K562 (cell line): ENCODE measurements around the gene ALOX12. TPM values are rescaled to one million over a fixed set of nuclear protein-coding genes. Genes with fewer than 3 reads are reported as not detected.

Experiments used
- ARID1B ChIP-seq: fragments of 450-650 bp; IDR thresholded peaks from 2 replicates; pipeline ENCODE4 v1.6.1; 2016; ENCODE audit warnings: antibody characterized with exemption, mild to moderate bottlenecking, inconsistent platforms
- CC2D1A ChIP-seq: fragments of 450-650 bp; IDR thresholded peaks from 2 replicates; pipeline ENCODE4 v1.6.1; 2017; ENCODE audit warnings: mild to moderate bottlenecking
- DACH1 ChIP-seq: fragments of 450-650 bp; IDR thresholded peaks from 2 replicates; pipeline ENCODE4 v1.6.1; 2018; ENCODE audit not compliant: partially characterized antibody
- EGR1 ChIP-seq: fragments of 450-650 bp; conservative IDR thresholded peaks from 2 replicates; pipeline ENCODE4 v1.6.1; 2017; ENCODE audit warnings: mild to moderate bottlenecking
- MAFG ChIP-seq: fragments of 450-650 bp; conservative IDR thresholded peaks from 2 replicates; pipeline ENCODE4 v1.6.1; 2016; ENCODE audit warnings: missing genetic modification characterization, missing compliant biosample characterization
- MCM2 ChIP-seq: fragments of 450-650 bp; IDR thresholded peaks from 2 replicates; pipeline ENCODE4 v1.6.1; 2017; ENCODE audit warnings: low read depth, mild to moderate bottlenecking
- MYC ChIP-seq, 2 experiments: fragments of 250-450 bp in 1 of 2; sonication (Bioruptor Pico) in 1 of 2; IDR thresholded peaks; 2 replicates each; pipeline versions ENCODE4 v1.5.1 to v1.6.1; 2012 to 2021; ENCODE audit warnings: low read depth in 2 of 2, borderline replicate concordance in 1 of 2, improper control_type of control experiment in 1 of 2, low read length in 1 of 2, mild to moderate bottlenecking in 1 of 2, moderate library complexity in 1 of 2
- RAD21 ChIP-seq, 2 experiments: fragments of 250-450 bp in 1 of 2; fragments of 450-650 bp in 1 of 2; sonication (Bioruptor Pico) in 1 of 2; formaldehyde crosslinking in 1 of 2; IDR thresholded peaks in 1 of 2; conservative IDR thresholded peaks in 1 of 2; 2 replicates each; pipeline versions ENCODE4 v1.4.0 to v1.8.0; 2020 to 2022; ENCODE audit warnings: mild to moderate bottlenecking in 2 of 2, moderate library complexity in 1 of 2
- TCF3 ChIP-seq: sonication (generic); formaldehyde crosslinking; IDR thresholded peaks from 2 replicates; pipeline ENCODE4 v1.4.0; 2020; ENCODE audit warnings: mild to moderate bottlenecking, missing genetic modification reagents
- XRCC5 ChIP-seq: fragments of 200-400 bp; formaldehyde crosslinking; IDR thresholded peaks from 2 replicates; pipeline ENCODE4 v1.6.1; 2017; ENCODE audit warnings: low read depth, mild to moderate bottlenecking, low read length
- ZFPM2 ChIP-seq: fragments of 250-450 bp; sonication (Bioruptor Pico); IDR thresholded peaks from 2 replicates; pipeline ENCODE4 v1.5.1; 2022; ENCODE audit warnings: mild to moderate bottlenecking
- ZKSCAN1 ChIP-seq: fragments of 150-350 bp; IDR thresholded peaks from 2 replicates; pipeline ENCODE4 v1.6.1; 2016; ENCODE audit warnings: low read depth, low read length
- ZNF316 ChIP-seq: fragments of 450-650 bp; IDR thresholded peaks from 2 replicates; pipeline ENCODE4 v1.6.1; 2016
- polyA plus RNA-seq, 8 experiments: library from polyadenylated mRNA; depleted of rRNA in 4 of 8; stranded (reverse) in 5 of 8; unstranded in 3 of 8; fragments of >200 nt; fragmentation: Nextera tagmentation in 2 of 8; fragmentation: Illumina TruSeq in 1 of 8; extraction: Ambion mirVana in 2 of 8; extraction: Trizol in 1 of 8; gene quantifications; 2 replicates each; pipeline versions ENCODE4 v1.2.1 to v1.2.3, GENCODE V29; 2011 to 2014; ENCODE audit warnings: inconsistent platforms in 1 of 8, missing spikeins in 1 of 8
- total RNA-seq, 7 experiments: library from RNA; depleted of rRNA in 6 of 7; stranded (reverse); fragments of >200 nt in 6 of 7; fragmentation: Illumina TruSeq in 2 of 7; extraction: Trizol in 2 of 7; gene quantifications; 2 replicates each; pipeline versions ENCODE4 v1.2.1 to v1.2.3, GENCODE V29; 2011 to 2021; ENCODE audit warnings: low replicate concordance in 1 of 7
- TF ChIP-seq, protein P1 (sequence below), 3 experiments: IDR thresholded peaks in 2 of 3; conservative IDR thresholded peaks in 1 of 3; 2 replicates each; pipeline ENCODE4 v1.5.1; 2011 to 2012; ENCODE audit warnings: low read length in 3 of 3, mild to moderate bottlenecking in 3 of 3, control low read depth in 2 of 3, improper control_type of control experiment in 1 of 3, inconsistent platforms in 1 of 3, low read depth in 1 of 3, mixed read lengths in 1 of 3, moderate library complexity in 1 of 3; ENCODE audit not compliant: insufficient read depth in 2 of 3
- TF ChIP-seq, protein P2 (sequence below): fragments of 200-800 bp; sonication (Bioruptor generic); IDR thresholded peaks from 2 replicates; pipeline ENCODE4 v1.6.1; 2017; ENCODE audit warnings: missing genetic modification characterization, missing compliant biosample characterization
- TF ChIP-seq, protein P3 (sequence below): fragments of 250-450 bp; sonication (Bioruptor Pico); IDR thresholded peaks from 2 replicates; pipeline ENCODE4 v1.5.0; 2021; ENCODE audit warnings: mild to moderate bottlenecking, moderate library complexity

ALOX12 gene
- total and polyA plus RNA-seq, 9 of the 15 experiments (the other 6 are each of a cell fraction or from before 2014, with no cell fraction given) = 0.09 to 1.1 (median 0.47) TPM; not detected in 1

DNA sequence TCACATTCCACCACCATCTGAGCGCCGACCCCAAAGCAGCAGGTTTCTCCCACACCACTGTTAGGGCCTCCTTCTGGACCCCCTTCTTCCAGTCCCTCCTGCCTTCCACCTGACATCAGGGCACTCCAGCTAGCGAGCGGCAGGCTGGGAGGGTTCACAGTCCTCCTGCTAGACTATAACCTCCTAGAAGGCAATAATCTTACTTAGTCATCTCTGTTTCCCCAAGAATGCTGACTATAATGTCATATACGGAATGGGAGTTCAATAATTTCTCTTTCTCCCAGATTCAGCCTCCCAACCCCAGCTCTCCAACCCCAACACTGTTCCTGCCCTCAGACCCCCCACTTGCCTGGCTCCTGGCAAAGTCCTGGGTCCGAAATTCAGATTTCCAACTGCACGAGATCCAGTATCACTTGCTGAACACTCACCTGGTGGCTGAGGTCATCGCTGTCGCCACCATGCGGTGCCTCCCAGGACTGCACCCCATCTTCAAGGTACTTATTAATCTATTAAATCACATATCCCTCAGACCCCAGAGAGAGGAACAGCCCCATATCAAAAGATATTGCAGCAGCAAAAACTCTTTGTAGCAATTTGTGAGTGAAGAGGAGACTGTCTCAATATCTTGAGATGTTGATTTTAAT, 5.6 kb downstream of the ALOX12 start (continued):
- TF ChIP-seq TCF3 (CRISPR knock-in tag) (0 out of 2 replicates have a peak, but pooled peaks have one; percentile 7), ZFPM2 (CRISPR knock-in tag) (no peak), ZKSCAN1 (peak; percentile 13; the same call in 1 of the 2 replicates), EGR1 (no peak), MYC (IDR thresholded peaks at IDR 0.05; ENCODE audit: low read depth, low read length) (peak; percentile 30; the same call in 1 of the 2 replicates), MYC (CRISPR knock-in tag; IDR thresholded peaks at IDR 0.05; ENCODE audit: borderline replicate concordance, low read depth) (no peak), RAD21 (CRISPR knock-in tag; conservative IDR thresholded peaks at IDR 0.05 in 1 of 2, IDR thresholded peaks at IDR 0.05 in 1 of 2) (peak; percentile 69 to 77), XRCC5 (no peak), MCM2 (no peak), ZNF316 (peak; percentile 53; the same call in 1 of the 2 replicates), CC2D1A (0 out of 2 replicates have a peak, but pooled peaks have one; percentile 41), MAFG (tag) (peak; percentile 41; the same call in 1 of the 2 replicates), DACH1 (peak; percentile 36), ARID1B (0 out of 2 replicates have a peak, but pooled peaks have one; percentile 10)
- TF ChIP-seq, protein P1, sequence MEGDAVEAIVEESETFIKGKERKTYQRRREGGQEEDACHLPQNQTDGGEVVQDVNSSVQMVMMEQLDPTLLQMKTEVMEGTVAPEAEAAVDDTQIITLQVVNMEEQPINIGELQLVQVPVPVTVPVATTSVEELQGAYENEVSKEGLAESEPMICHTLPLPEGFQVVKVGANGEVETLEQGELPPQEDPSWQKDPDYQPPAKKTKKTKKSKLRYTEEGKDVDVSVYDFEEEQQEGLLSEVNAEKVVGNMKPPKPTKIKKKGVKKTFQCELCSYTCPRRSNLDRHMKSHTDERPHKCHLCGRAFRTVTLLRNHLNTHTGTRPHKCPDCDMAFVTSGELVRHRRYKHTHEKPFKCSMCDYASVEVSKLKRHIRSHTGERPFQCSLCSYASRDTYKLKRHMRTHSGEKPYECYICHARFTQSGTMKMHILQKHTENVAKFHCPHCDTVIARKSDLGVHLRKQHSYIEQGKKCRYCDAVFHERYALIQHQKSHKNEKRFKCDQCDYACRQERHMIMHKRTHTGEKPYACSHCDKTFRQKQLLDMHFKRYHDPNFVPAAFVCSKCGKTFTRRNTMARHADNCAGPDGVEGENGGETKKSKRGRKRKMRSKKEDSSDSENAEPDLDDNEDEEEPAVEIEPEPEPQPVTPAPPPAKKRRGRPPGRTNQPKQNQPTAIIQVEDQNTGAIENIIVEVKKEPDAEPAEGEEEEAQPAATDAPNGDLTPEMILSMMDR (IDR thresholded peaks at IDR 0.05 in 2 of 3, conservative IDR thresholded peaks at IDR 0.05 in 1 of 3; ENCODE audit: insufficient read depth in 2 of 3, low read depth in 1 of 3, low read length in 3 of 3) = peak; percentile 75 to 81 (median 75)
- TF ChIP-seq, protein P2, sequence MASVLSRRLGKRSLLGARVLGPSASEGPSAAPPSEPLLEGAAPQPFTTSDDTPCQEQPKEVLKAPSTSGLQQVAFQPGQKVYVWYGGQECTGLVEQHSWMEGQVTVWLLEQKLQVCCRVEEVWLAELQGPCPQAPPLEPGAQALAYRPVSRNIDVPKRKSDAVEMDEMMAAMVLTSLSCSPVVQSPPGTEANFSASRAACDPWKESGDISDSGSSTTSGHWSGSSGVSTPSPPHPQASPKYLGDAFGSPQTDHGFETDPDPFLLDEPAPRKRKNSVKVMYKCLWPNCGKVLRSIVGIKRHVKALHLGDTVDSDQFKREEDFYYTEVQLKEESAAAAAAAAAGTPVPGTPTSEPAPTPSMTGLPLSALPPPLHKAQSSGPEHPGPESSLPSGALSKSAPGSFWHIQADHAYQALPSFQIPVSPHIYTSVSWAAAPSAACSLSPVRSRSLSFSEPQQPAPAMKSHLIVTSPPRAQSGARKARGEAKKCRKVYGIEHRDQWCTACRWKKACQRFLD = no peak
- TF ChIP-seq, protein P3, sequence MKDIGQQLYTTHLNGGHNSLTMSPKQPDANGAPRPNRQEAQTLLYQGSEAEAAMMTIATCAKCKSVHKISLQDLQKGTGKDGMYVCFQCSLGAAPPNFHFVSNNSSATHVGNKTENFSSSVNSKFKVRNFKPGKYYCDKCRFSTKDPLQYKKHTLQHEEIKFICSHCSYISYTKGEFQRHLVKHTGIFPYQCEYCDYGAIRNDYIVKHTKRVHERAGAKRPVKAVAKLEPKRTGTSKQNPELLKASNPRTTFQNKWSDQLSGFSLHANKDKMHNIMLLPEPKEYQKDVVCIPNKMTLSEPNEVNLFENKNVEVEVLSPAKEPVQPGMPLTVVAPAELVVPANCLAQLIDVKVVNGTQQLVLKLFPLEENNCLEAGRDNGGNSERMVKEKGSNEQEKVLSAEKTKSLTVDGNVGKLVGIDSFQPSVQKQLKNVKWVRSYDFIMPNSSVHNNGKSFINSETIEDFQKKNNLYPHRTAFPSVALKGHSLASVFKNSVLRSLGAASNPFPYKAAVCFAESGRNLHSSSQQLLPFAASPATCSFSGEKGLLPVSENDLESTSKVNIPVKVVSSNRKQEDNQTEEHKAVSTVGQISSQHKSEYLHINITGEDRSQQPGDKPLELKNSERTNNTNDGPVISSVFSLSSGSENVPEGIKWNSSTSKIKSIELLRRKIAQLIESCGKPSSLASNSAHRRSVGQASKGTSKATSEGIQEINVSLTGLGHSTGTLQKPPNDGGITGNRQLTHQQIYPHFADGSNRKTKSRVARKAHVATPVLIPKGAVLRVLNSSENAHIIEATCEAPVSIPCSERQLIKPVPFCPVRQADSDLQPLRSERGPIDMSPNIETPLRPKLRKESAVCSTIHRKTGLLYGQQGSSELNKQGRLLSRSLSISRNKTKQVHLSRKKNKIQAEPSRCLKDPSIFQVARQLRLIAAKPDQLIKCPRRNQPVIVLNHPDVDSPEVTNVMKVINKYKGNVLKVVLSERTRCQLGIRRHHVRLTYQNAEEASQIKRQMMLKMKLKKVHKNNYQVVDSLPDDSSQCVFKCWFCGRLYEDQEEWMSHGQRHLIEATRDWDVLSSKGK (CRISPR knock-in tag) = no peak
- TF ChIP-seq, all 486 proteins: peak for 25
